ENCODE results near the gene PDE2A.

The PDE2A gene

DNA sequence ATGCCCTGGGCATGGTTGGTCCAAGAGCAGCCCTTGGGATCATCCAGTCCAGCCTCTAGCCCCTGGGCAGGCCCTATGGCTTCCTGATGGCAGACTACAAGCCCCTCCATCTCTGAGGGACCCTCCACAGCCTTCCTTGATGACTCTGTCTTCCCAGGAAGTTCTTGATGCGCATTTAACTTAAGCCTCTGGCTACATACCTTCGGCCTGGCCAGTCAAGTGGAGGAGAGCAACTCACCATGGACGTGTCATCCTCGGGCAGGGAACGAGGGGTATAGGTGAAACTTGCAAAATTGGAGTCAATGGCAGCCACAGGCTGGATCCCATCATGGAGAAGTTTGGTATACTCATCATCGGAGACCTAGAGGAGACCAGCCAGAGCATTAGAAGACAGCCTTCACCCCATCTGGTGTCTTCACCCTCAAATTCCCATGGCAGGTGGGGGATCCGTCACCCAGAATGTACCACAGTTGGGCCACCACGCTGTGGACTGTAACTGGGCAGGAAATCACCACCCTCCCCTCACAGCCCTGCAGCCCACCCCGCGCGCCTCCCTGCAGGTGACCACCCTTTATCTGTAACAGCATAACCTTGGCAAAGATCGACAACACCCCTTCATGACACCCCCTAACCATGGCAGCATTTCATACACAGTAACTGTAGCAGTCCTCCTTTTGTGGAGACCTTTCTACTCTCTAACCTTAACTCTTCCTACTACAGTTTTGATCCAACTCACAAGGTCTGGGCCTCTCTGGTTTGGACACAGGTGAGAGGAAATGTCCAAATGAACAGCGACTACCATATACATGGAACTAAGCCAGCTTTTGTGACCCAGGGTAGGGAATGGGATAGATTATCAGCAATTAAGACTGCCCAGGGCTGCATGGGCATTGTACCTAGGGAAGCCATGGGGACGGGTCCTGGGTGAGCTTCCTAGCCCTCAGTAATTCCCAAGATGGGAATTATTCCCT, 91.7 kb downstream of the PDE2A start:
- peaks cover 20% of the 10 kb centered on the region for H3K27me3 ChIP-seq
- no peak overlapping the region for H3K27ac ChIP-seq
- H3K4me2 ChIP-seq = no peak overlapping the region
- H4K20me1 ChIP-seq = no peaks in the 10 kb centered on the region
- H3K9me3 ChIP-seq = no peaks in the 10 kb centered on the region
- no peak for TF ChIP-seq Cebpa-rat (IDR thresholded peaks at IDR 0.05)
- no peak overlapping the region for H3K4me3 ChIP-seq
- H3K9ac ChIP-seq = no peak overlapping the region
- H3K4me1 ChIP-seq = peaks cover 57% of the 10 kb centered on the region
- H3K36me3 ChIP-seq = no peaks in the 10 kb centered on the region

DNA sequence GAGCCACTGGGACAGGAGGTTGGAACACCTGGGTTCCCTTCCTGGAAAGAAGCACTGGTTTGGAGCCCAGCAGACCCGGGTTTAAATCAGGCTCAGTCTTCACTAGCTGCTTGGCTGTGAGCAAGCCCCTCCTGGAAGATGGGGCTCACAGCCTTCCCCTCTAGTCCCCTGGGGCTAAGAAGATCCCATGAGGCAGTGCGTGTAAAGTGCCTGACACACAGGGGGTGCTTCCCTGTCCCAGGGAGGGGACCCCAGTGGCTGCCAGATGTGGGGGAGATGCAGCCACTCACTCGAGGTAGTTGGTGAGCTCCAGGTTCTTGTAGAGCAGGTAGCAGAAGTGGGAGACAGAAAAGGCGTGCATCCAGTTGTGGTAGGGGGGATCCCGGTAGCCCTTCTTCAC, 93.2 kb downstream of the PDE2A start:
- no peak for TF ChIP-seq Cebpa-rat (IDR thresholded peaks at IDR 0.05)
- Histone ChIP-seq H3K27me3 (peaks cover 20% of the 10 kb centered on the region), H3K27ac (peak overlapping the region; percentile 52; the same call in 1 of the 2 replicates), H4K20me1 (no peaks in the 10 kb centered on the region), H3K9me3 (no peaks in the 10 kb centered on the region), H3K4me1 (peaks cover 56% of the 10 kb centered on the region), H3K36me3 (no peaks in the 10 kb centered on the region), H3K9ac (0 out of 2 replicates have a peak overlapping the region, but pooled peaks have one; percentile 32), H3K4me2 (peak overlapping the region; percentile 86), H3K4me3 (no peak overlapping the region)

DNA sequence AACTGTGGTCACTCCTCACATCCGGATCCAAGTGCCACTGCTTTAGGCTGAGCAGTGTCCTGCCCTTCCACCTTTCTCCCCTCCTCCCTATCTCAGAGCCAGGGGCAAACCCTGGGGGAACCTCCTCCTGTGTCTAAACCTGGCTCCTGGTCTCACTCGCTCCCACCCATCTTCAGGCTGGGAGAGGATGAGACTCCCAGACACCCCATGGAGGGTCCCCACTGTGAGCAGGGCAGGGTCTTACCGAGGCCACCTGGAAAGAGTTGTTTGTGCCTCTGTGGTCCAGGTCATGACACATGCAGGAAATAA, 93.6 kb downstream of the PDE2A start:
- Histone ChIP-seq H3K4me3 (no peak overlapping the region), H3K9me3 (no peaks in the 10 kb centered on the region), H3K9ac (0 out of 2 replicates have a peak overlapping the region, but pooled peaks have one; percentile 32), H3K4me2 (peak overlapping the region; percentile 86), H4K20me1 (no peaks in the 10 kb centered on the region), H3K27ac (peak overlapping the region; percentile 52; the same call in 1 of the 2 replicates), H3K36me3 (no peaks in the 10 kb centered on the region), H3K27me3 (peaks cover 15% of the 10 kb centered on the region), H3K4me1 (peaks cover 52% of the 10 kb centered on the region)
- TF ChIP-seq Cebpa-rat (IDR thresholded peaks at IDR 0.05) = no peak

DNA sequence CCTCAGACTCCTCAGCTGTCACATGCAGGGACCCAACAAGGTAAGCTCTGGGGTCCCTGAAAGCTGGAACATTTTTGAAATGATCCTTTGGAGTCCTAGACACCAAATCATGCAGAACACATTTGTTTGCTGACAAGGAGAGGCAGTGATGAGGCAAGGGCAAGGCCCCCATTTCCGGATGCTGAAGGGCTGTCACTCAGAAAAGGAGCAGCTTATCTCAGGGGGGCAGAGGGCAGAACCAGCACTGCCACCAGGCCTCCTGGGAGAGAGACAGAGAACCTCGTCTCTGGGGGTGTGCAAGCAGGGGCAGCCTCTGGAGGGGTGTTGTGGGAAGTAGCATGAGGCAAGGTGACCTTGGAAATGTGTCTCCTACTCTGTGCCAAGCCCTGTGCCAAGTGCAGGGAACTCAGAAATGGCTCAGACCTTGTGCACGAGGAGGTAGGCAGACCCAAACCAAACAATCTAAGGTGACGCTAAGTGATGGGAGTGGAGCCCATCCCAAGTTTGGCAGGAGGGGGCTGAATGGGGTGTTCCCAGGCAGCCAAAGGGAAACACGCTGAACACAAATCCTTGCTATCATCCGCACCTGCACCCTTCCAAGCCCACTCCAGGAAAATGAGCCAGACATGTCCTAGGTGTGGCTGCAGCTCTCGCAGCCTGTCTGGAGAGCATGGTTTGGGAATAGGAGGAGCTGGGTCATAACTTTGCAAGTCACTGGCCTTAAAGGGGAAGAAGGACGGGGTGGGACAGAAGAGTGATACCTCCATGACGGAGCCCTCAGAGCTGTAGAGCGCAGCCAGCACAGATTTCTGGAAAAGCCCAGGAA, 94.2 kb downstream of the PDE2A start:
- Histone ChIP-seq H3K27ac (peak overlapping the region; percentile 52; the same call in 1 of the 2 replicates), H3K27me3 (peaks cover 10% of the 10 kb centered on the region), H4K20me1 (no peaks in the 10 kb centered on the region), H3K9ac (no peak overlapping the region), H3K9me3 (no peaks in the 10 kb centered on the region), H3K4me2 (peak overlapping the region; percentile 86), H3K36me3 (no peaks in the 10 kb centered on the region), H3K4me1 (peaks cover 46% of the 10 kb centered on the region), H3K4me3 (no peak overlapping the region)
- no peak for TF ChIP-seq Cebpa-rat (IDR thresholded peaks at IDR 0.05)

DNA sequence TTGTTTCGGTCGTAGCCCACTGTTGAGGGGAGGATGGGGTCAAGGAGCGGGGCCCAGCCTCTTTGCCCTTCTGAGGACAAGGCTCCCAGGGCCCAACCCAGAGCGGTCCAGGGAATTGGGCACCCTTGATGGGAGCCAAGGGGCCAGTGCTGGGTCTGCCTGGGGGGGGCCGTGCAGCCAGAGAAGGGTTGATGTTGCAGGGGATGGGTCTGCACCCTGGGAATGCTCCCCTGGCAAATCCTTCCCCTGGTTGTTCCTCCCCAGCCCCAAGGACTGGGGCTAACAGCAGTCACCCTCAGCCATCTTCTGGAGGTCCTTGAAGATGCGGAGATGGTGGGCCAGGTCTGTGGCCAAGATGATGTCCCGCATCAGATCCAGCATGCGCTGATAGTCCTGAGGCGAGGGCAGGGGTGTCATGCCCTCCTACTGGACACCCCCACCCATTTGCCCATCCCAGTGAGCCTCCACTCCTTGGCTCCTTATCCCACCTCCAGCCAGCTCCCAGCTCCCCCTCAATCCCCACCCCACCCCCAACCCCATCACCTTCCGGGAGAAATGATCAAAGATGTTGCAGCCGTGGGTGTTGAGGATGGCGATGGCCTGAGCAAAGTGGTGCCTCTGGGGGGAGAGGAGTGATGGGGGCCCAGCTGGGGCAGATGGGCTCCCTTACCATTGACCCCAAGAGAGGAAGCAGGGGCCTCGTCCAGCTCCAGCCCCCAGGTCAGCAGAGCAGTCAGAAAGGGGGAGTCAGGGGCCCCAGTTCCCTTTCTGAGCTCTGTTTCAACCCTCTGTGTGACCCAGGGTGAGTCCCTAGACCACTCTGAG, 95.0 kb downstream of the PDE2A start:
- Histone ChIP-seq H3K27ac (peak overlapping the region; percentile 52; the same call in 1 of the 2 replicates), H3K27me3 (peaks cover 2% of the 10 kb centered on the region; the same call in 1 of the 2 replicates), H3K4me1 (peaks cover 38% of the 10 kb centered on the region), H3K9me3 (no peaks in the 10 kb centered on the region), H3K4me2 (peak overlapping the region; percentile 86), H3K9ac (no peak overlapping the region), H3K36me3 (no peaks in the 10 kb centered on the region), H4K20me1 (no peaks in the 10 kb centered on the region), H3K4me3 (no peak overlapping the region)
- TF ChIP-seq Cebpa-rat (IDR thresholded peaks at IDR 0.05) = no peak

DNA sequence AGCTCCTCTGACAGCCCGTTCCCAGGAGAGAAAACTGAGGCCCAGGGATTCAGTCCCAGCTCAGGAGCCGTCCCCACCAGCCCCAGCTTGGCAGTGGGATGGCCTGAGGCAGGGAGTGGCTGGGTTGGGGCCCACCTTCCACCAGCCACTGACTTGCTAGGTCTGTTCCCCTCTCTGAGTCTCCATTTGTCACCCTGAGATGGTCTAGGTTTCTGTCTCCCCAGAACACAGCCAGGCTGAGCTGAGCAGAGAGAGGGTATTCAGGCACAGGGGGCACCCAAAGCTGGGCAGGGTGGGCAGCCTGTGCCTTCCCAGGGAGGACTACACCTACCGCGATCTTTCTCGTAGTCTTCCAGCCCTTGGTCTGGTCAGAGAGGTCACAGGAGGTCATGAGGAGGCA, 95.7 kb downstream of the PDE2A start:
- Histone ChIP-seq H3K9ac (no peak overlapping the region), H4K20me1 (no peaks in the 10 kb centered on the region), H3K4me1 (peaks cover 43% of the 10 kb centered on the region), H3K27ac (peak overlapping the region; percentile 12; the same call in 1 of the 2 replicates), H3K36me3 (no peaks in the 10 kb centered on the region), H3K4me3 (no peak overlapping the region), H3K9me3 (no peaks in the 10 kb centered on the region), H3K4me2 (peak overlapping the region; percentile 86; the same call in 1 of the 2 replicates), H3K27me3 (no peaks in the 10 kb centered on the region)
- no peak for TF ChIP-seq Cebpa-rat (IDR thresholded peaks at IDR 0.05)

DNA sequence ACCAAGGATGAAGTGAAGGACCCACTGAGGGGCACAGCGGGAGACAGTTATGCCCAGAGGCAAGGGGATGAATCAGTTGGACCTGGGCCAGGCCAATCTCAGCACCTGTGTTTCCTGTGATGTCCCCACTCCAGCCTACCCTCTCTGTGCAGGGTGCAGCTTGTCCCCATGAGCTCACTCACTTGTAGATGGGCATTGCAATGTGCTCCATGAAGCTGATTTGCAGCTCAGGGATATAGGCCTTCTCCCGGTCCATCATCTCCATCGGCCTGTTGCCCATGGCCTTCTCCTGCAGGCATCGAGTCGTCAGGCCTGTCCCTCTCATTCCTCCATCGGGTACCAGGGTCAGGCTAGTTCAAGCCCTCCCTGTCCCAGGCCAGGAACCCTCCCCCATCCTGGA, 96.2 kb downstream of the PDE2A start:
- no peak overlapping the region for H3K9ac ChIP-seq
- H3K4me2 ChIP-seq = no peak overlapping the region
- no peaks in the 10 kb centered on the region for H4K20me1 ChIP-seq
- no peaks in the 10 kb centered on the region for H3K36me3 ChIP-seq
- no peak for TF ChIP-seq Cebpa-rat (IDR thresholded peaks at IDR 0.05)
- no peak overlapping the region for H3K4me3 ChIP-seq
- H3K4me1 ChIP-seq = peaks cover 45% of the 10 kb centered on the region
- H3K27ac ChIP-seq = no peak overlapping the region
- H3K27me3 ChIP-seq = no peaks in the 10 kb centered on the region
- H3K9me3 ChIP-seq = no peaks in the 10 kb centered on the region

DNA sequence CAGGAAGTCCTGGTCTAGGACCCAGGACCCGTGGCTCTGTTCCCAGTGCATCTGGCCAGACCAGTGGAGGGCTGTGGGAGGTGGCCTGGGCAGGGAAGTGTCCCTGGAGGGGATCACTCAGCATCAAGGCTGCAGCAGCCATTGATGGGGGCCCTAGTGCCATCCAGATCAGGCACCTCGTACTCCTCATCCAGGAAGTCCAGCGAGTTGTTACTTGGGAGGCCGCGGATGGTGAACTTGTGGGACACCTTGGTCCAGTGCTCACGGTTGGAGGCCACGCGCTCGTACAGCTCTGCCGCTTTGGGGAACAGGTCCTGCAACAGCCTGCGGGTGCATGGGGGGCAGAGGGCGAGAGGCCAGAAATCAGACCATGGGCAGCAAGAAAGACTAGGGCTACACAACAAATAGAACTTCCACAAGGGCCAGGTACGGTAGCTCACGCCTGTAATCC, 96.9 kb downstream of the PDE2A start:
- no peak overlapping the region for H3K9ac ChIP-seq
- H4K20me1 ChIP-seq = no peaks in the 10 kb centered on the region
- no peak overlapping the region for H3K4me2 ChIP-seq
- H3K4me3 ChIP-seq = no peak overlapping the region
- H3K9me3 ChIP-seq = no peaks in the 10 kb centered on the region
- H3K36me3 ChIP-seq = no peaks in the 10 kb centered on the region
- H3K27me3 ChIP-seq = no peaks in the 10 kb centered on the region
- TF ChIP-seq Cebpa-rat (IDR thresholded peaks at IDR 0.05) = no peak
- no peak overlapping the region for H3K27ac ChIP-seq
- H3K4me1 ChIP-seq = peaks cover 45% of the 10 kb centered on the region

DNA sequence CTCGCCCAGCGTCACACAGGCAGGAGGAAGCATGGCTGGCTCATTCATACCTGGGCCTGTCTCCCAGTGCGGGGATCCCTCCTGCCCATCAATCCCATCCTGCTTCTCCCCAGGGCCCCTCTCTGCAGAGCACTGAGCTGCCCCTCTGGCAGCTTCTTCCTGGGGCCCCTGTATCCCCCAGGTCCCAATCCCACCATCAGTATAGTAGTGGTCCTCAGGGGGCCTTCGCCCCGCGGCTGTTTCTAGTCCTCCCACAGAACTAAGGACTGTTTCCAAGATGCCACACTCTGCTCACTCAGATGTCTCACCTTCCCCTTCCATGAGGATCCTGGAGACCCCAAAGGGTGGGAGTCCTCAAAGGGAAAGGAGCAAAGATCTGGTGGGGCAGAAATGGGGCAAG, 97.6 kb downstream of the PDE2A start:
- no peaks in the 10 kb centered on the region for H3K9me3 ChIP-seq
- H4K20me1 ChIP-seq = no peaks in the 10 kb centered on the region
- no peak overlapping the region for H3K4me2 ChIP-seq
- H3K36me3 ChIP-seq = no peaks in the 10 kb centered on the region
- H3K4me1 ChIP-seq = peaks cover 39% of the 10 kb centered on the region
- no peaks in the 10 kb centered on the region for H3K27me3 ChIP-seq
- H3K4me3 ChIP-seq = no peak overlapping the region
- H3K27ac ChIP-seq = no peak overlapping the region
- no peak overlapping the region for H3K9ac ChIP-seq
- TF ChIP-seq Cebpa-rat (IDR thresholded peaks at IDR 0.05) = no peak

Data from BLaER1 (cell line).